B cell (primary cell): ENCODE measurements around the gene TBX1.

Source experiments
- CTCF ChIP-seq: fragments of 200-600 bp; IDR thresholded peaks from one replicate; pipeline ENCODE4 v1.8.0; 2022; ENCODE audit warnings: antibody characterized with exemption, mild to moderate bottlenecking
- EZH2 ChIP-seq: IDR thresholded peaks from 2 replicates; pipeline ENCODE4 v1.6.1; 2012; ENCODE audit warnings: borderline replicate concordance, low read depth, mild to moderate bottlenecking, moderate library complexity, low read length; ENCODE audit not compliant: insufficient read depth, poor library complexity, severe bottlenecking

DNA sequence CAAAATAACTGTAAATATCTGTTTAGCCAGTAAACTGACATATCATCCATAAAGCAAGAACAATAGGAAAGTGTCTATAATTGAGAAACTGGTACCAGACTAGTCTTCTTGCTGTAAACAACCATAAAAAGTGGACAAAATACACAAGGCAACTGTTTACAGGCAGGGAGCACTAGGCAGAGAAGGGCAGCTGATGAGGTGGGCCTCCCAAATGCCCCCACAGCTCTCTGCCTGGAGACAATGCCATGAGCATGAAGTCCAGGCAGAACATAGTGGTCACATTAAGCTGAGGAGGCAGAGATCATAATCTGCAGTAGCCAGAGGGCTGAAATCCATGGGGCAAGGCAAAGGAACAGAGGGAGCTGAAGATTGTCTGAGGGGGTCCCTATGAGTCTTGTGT, 30.7 kb downstream of the TBX1 start:
- TF ChIP-seq CTCF, result no peak
- TF ChIP-seq EZH2, result no peak
